Fibroblast of peridontal ligament (primary cell): ENCODE measurements around the gene POLR2H.

Source experiments
- DNase-seq: peaks from one replicate; pipeline ENCODE4 v3.0.0-alpha.2; 2010; ENCODE audit errors: extremely low read depth

POLR2H gene

GRCh38 chr3:184352149-184352785, 9.2 kb upstream of the POLR2H start:
- DNase-seq: no peak

- no peak for DNase-seq
These were observed 8.5 kb upstream of the POLR2H start for GRCh38 chr3:184352897-184353545.

- DNase-seq: no peak
These were observed 8.0 kb upstream of the POLR2H start for GRCh38 chr3:184353546-184353941.

DNA sequence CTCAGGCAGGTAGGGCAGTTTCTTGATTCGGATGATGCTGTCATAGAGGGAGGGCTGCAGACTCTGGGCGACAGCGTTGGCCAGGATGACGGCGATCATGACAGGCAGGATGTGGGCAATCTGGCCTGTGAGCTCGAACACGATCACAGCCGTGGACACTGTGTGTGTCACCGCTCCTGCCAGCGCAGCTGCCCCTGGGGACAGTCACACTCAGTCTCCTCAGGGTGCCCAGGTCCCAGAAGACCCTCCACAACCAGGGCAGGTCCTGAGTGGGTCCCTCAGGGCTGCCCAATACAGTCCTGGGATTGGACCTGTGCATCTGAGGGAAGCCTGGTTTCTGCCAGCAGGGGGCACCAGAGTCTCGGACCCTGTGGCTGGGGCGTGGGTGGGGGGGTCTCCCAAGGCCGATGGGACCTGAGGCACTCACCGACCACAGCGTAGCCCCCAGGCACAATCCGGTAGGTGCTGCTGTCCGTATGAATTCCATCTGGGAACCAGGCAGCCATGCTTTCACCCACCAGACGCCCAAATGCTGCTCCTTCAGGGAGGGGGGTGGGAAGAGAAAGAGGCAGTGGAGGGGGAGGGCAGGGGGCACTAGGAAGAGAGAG, 7.3 kb upstream of the POLR2H start:
- no peak for DNase-seq

DNA sequence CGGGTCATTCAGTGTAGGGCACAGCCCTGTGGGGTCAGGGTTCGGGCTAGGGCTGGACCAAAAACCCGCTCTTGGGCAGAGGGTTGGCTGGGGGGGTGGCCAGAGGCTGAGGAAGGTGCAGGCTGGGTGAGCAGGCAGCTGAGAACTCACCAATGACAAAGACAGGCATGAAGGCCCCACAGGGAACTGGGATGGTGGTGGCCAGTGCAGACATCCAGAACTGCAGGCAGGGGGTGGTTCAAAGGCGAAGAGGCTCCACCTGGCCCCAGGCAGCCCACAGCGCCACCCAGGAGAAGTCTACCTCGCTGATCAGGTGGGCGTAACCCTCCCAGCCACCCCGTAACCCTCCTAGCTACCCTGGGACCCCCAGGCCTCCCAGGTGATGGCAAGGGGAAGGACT, 6.8 kb upstream of the POLR2H start:
- DNase-seq: no peak

DNA sequence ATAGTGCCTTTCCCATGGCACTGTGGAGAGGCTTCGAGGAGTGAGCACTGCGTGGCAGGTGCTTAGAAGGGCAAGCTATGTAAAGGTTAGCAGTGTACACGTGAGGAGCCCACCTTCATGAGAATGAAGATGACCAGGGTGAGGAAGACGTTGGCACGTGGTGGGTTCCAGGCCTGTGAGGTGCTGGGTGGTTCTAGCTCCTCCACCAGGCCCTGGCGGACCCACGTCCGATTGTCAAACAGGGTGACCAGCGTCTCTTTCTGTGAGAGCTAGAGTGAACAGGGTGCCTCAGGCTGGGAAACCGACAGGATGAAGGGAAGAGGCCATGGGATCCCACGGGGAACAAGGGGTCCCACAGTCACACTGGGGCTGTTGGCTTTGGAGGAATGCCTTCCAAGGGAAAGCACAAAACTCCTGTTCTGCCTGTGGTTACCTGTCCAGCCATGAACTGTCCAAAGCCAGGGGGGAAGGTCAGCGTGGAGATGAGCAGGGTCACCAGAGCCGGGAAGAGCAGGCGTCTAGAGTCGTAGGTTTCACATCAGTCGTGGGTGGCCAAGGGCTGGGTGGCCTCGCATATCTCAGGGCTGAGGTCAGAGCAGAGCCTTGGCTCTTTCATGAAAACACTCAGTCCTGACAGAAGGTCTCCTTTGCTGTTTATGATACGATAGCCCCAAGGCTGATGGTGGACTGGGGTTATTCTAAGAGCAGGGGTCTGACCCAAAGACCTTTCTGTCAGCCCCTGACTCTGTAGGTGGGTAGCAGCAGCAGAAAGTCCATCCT, 6.1 kb upstream of the POLR2H start:
- no peak for DNase-seq

DNA sequence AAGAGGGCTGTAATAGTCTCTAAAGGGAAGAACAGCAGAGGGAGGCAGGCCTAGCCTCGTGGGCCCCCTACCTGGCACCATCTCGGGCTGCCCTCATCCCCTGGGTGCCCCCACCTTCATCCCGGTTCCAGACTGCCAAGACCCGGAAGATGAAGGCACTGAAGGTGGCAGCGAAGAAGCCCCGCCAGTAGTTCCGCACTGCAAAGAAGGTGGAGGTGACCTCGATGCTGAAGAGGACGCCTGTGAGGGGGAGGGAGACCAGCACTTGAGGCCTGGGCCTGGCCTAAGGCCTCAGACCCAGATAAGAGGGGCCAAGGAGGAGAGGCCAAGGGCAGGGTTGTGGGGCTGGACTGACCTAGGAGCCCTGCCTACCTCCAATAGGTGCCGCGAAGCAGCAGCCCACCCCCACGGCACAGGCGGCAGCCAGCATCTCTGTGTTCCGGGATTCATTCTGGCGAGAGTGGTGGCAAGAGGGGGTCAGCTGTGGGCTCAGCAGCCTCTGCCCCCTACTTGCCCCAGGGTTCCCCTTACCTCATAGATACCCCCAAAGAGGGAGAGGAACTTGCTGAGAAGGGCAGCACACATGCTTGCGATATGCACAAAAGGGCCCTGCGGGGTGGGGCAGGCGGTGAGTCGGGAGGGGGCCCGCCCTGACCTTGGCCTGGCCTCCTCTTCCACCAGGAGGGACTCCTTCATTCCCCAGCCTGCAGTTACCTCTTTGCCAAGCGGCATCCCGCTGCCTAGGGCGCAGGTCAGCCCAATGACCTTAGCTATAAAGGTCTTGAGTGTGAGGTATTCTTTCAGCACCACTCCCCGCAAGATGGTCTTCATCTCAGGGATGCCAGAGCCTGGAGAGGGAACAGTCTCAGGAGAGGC, 4.0 kb upstream of the POLR2H start:
- DNase-seq: no peak

DNA sequence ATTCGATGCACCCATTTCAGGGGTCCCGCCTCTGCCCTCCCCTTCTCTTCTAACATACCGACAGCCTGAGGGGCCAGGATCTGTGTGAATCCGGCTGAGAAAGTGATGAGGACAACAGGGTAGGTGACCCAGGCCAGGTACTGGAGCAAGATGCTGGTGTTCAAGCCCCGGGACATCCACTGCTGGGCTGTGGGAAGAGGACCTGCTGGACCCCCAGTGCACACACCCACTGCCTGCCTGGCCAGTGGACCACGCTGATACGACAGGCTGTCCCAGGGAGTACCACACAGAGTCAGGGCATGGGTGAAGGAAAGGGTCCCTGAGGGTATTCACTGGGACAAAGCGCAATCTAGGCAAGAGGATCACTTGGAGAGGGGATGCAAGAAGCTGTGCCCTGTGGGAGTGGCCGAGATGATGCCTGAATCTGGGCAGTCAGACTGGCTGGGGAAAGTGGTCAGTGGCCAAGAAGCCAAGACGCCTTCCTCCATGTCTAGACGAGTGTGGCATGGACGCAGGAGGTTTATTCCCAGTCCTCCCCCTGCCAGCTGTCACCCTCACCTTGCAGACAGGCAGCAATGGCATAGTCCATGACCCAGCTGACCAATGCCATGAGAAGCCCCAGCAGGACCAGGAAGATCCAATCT, 3.3 kb upstream of the POLR2H start:
- DNase-seq: no peak

DNA sequence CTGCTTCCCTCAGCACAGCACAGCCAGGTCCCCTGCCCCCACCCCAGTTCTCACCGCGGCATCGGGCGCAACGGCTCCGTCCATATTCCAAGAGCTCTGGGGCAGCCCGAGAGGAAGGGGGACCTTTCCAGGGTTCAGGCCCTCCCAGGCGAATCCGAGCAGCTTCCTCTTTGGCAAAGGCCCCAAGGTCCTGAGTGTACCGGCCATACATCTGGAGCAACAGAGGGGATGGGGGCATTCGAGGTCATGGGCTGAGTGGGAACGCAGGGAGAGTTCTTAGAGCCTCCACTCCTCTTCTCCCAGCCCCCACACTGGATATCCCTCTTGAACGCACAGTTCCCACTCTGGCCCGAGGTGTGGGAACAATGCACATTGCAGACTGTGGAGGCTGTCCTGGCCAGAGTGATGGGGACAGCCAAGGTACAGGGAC, 2.6 kb upstream of the POLR2H start:
- no peak for DNase-seq

GRCh38 chr3:184359610-184360009, 1.9 kb upstream of the POLR2H start:
- DNase-seq: no peak

DNA sequence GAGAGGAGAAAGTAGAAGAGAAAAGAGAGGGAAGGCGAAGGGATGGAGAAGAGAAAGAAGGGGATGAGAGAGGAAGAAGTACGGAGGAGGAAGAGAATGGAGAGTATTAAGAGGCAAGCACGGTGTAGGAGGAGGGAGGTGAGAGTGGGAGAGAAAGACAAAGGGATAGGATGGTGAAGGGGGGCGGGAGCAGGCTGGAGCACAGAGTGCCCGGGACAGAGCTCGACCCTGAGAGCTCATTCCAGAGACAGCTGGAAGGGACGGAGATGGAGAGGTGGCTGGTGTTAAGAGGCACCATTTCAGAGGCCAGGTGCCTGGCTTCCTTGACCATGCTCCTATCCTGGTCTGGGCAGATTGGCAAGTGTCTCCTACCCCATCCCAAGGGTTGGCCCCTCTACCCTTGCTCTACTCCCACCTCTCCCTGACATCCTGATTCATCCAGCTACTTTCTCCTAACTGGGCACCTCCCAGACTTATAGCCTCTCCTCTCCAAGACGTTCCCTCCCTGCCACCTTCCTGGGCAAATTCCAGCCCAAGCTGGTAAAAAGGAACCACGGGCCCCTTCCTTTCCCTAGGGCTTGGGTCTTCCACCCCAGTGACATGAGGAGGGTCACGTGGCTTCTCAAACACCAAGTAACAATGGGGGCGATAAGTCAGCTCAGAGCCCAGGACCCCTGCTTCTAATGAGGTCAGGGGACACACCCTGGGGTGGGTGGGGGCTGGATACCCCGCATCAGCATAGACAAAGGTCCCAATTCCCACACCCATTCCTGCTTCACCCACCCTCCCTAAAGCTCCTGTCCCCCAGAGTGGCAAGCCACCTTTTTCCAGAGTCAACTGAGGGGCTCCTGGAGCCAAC, 1.2 kb upstream of the POLR2H start:
- no peak for DNase-seq

DNA sequence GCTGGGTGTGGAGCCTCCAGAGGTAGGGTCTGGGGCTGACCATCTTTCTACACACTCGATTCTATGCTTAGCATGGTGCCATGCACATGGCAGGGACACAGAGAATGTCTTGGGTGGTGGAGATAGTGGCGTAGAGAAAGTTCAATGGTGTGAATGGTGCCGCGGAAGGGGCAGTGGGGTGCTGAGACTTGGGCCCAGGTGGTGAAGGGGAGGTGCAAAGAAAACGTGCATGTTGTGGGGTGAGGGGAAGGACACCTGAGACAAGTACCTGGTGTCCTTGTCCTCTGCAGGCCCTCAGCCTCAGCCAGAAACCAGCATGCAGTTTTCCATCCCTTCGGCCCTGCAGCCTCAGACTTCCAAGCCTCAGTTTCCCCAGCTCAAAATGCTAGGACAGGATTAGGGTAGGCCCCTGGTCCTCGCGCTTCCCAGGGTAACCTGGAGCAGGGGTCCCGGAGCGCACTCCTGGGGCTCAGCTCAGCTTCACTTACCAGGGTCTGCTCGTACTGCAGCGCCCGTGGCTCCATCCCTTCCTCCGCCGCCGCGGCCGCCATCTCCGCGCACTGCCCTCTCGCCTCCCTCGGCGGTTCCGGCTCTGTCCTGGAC, 480 bp upstream of the POLR2H start:
- DNase-seq: no peak

DNA sequence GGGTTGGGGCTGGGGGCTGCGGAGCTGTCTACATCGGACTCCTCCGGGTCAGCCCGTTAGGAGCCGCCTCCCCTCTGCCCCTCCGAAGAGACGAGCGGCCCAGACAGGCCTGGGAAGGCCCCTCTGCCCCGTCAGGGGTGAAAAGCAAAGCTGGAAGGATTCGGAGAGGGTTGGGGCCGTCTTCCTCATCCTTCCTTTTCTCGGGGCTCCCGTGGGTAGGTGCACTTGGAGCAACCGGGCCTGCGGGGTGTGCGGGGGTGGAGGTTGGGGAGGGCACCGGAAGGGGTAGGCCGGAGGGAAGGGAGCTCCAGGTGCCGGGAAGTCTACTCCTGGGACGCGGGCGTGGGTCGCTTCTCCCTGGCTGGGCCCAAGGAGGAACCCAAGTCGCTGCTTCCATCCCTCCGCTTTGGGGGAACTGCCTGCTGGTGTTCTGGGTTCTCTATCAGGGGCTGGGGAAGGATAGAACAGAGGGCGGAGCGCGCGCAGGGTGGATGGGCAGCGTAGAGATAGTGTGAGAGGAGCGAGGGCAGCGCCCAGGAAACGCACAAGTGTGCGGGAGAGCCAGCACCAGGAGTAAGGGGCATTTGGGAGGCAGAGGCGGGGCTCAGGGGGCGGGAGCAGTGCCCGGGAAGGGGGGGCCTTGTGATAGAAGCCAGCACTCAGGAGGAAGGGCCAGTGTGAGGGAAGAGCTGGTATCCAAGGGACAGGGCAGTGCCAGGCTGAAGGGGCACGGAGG, 590 bp downstream of the POLR2H start:
- peak; percentile 56 for DNase-seq

DNA sequence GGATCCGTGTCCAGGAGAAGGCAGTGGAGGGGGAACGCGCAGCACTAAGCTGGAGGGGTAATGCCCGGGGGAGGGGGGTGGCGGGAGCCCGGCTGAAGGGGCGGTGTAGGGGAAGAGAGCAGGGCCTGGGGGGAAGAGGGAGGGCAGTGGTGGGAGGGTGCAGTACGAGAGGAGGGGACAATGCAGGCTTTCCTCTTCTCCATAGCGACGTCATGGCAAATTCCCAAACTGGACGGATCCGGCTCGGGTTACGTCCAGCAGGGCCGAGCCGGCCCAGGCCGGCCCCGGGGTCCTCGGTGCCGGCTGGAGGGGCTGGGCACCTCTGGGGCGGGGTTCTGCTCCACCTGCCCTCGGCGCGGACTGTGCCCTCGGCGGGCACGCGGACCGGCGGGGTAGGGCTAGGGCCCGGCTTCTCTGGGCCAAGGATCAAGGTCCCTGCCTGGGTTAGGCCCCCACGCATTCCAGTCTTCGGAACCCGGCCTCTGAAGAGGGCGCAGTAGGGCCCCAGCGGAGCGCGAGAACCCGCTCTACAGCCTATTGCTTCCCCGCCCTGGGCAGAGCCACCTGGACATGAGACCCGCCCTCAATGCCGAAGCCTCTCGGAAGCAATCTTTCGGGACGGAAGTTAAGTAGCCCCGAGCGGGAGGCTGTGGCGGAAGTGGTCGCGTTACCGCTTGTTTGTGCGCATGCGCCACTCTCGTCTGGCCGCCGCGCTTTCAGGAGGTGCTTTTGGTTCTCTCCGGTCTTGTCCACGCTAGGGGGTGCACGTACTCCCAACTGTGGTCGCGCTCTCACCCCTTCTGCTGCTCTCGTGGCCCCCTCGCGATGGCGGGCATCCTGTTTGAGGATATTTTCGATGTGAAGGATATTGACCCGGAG, 1.4 kb downstream of the POLR2H start:
- DNase-seq: peak; percentile 97

- peak; percentile 95 for DNase-seq
These were observed 5.2 kb downstream of the POLR2H start for GRCh38 chr3:184366619-184367289.

GRCh38 chr3:184368116-184368515, 6.6 kb downstream of the POLR2H start:
- DNase-seq: no peak

- DNase-seq: peak; percentile 83
These were observed 7.2 kb downstream of the POLR2H start for GRCh38 chr3:184368586-184369183.
